Stimulated activated CD4-positive, alpha-beta T cell treated with anti-CD3 and anti-CD28 coated beads, TNF-alpha, amount 100 ng/mL, for 4 hours (primary cell): ENCODE data around the gene PRSS48.
"Not testable (repeated sequence)": the region's sequence is repeated elsewhere in the genome, so short reads cannot be mapped to it uniquely, and the experiment has no call there.

Experiments
- DNase-seq, 3 experiments: peaks; one replicate each; pipeline ENCODE4 v3.0.0-alpha.2; 2020; ENCODE audit warnings: low read depth in 3 of 3

Gene PRSS48

GRCh38 chr4:151276787-151277562 lies at the start of gene PRSS48:
Gene PRSS48 (plus strand): TSS chr4:151277161. CDS start chr4:151277173, 12 bp downstream.
- DNase-seq = no peak

GRCh38 chr4:151227172-151227571 lies 49.8 kb upstream of the PRSS48 start:
- no peak for DNase-seq

- DNase-seq = no peak
These were observed 49.2 kb upstream of the PRSS48 start for GRCh38 chr4:151227731-151228130.

- DNase-seq = no peak
These were observed 48.5 kb upstream of the PRSS48 start for GRCh38 chr4:151228189-151229119.

- no peak for DNase-seq
These were observed 44.9 kb upstream of the PRSS48 start for GRCh38 chr4:151231915-151232595.

- no peak for DNase-seq
These were observed 43.4 kb upstream of the PRSS48 start for GRCh38 chr4:151233600-151233999.

GRCh38 chr4:151235373-151235772 lies 41.6 kb upstream of the PRSS48 start:
- not testable (repeated sequence) for DNase-seq

GRCh38 chr4:151236036-151236435 lies 40.9 kb upstream of the PRSS48 start:
- no peak for DNase-seq

GRCh38 chr4:151238477-151238876 lies 38.5 kb upstream of the PRSS48 start:
- DNase-seq = no peak

- no peak for DNase-seq
These were observed 37.4 kb upstream of the PRSS48 start for GRCh38 chr4:151239608-151240007.

- no peak for DNase-seq
These were observed 34.7 kb upstream of the PRSS48 start for GRCh38 chr4:151242305-151242704.

- DNase-seq = no peak
These were observed 30.2 kb upstream of the PRSS48 start for GRCh38 chr4:151246742-151247141.

- no peak for DNase-seq
These were observed 29.6 kb upstream of the PRSS48 start for GRCh38 chr4:151247395-151247794.

- no peak for DNase-seq
These were observed 28.4 kb upstream of the PRSS48 start for GRCh38 chr4:151248519-151248918.

GRCh38 chr4:151250706-151251105 lies 26.3 kb upstream of the PRSS48 start:
- DNase-seq = no peak

GRCh38 chr4:151251603-151252304 lies 25.2 kb upstream of the PRSS48 start:
- no peak for DNase-seq

GRCh38 chr4:151255226-151255625 lies 21.7 kb upstream of the PRSS48 start:
- DNase-seq = not testable (repeated sequence)

- not testable (repeated sequence) for DNase-seq
These were observed 21.3 kb upstream of the PRSS48 start for GRCh38 chr4:151255680-151256079.

- no peak for DNase-seq
These were observed 20.8 kb upstream of the PRSS48 start for GRCh38 chr4:151256134-151256533.

GRCh38 chr4:151257704-151258103 lies 19.3 kb upstream of the PRSS48 start:
- DNase-seq = no peak

- no peak for DNase-seq
These were observed 17.2 kb upstream of the PRSS48 start for GRCh38 chr4:151259752-151260151.
